Caco-2 (cell line): ENCODE data around the gene ZSWIM8. TPM values are rescaled to one million over a fixed set of nuclear protein-coding genes. Genes with fewer than 3 reads are reported as not detected.

Experiments
- BruUV-seq: library from RNA; stranded (reverse); fragments of 400-500 nt; replicated peaks from 2 replicates; lab custom pipeline; 2021; lab: Mats Ljungman, UMichigan
- CTCF ChIA-PET: fragments of 300-600 bp; sonication (Branson Sonifier 250); formaldehyde crosslinking; loops from one replicate; lab custom pipeline; 2022; ENCODE audit warnings: antibody characterized with exemption; lab: Charles Lee
- POLR2A ChIA-PET: fragments of 300-600 bp; sonication (Branson Sonifier 250); formaldehyde crosslinking; loops from one replicate; lab custom pipeline; 2022; ENCODE audit warnings: antibody characterized with exemption; lab: Charles Lee
- DNase-seq, 2 experiments: peaks; one replicate each; pipeline versions ENCODE4 v3.0.0 to v3.0.0-alpha.2; 2020 to 2022
- H3K27me3 ChIP-seq: replicated peaks from 2 replicates; pipeline ENCODE4 v1.6.0; 2011; ENCODE audit warnings: low read length; ENCODE audit not compliant: control insufficient read depth, insufficient read depth
- H3K36me3 ChIP-seq: 2 replicates; pipeline ENCODE4 v1.5.1; 2011; ENCODE audit warnings: low read length; ENCODE audit not compliant: control insufficient read depth, insufficient read depth
- H3K4me1 ChIP-seq: fragments of 250-450 bp; sonication (Bioruptor Pico); 2 replicates; pipeline ENCODE4 v1.5.1; 2020; ENCODE audit warnings: mild to moderate bottlenecking
- H3K4me3 ChIP-seq: 2 replicates; pipeline ENCODE4 v1.5.1; 2011; ENCODE audit warnings: low read depth, mild to moderate bottlenecking, control low read depth, low read length
- H3K9me3 ChIP-seq: fragments of 250-450 bp; sonication (Bioruptor Pico); 2 replicates; pipeline ENCODE4 v1.5.1; 2020; ENCODE audit warnings: mild to moderate bottlenecking, moderate library complexity
- H3K27ac Mint-ChIP-seq: one replicate; pipeline ENCODE4 v1.8.0; 2022; ENCODE audit warnings: mixed read lengths; ENCODE audit not compliant: unreplicated experiment
- H3K27me3 Mint-ChIP-seq: one replicate; pipeline ENCODE4 v1.8.0; 2022; ENCODE audit warnings: mixed read lengths; ENCODE audit not compliant: insufficient read depth, unreplicated experiment
- H3K36me3 Mint-ChIP-seq: one replicate; pipeline ENCODE4 v1.8.0; 2022; ENCODE audit warnings: mild to moderate bottlenecking, mixed read lengths; ENCODE audit not compliant: insufficient read depth, unreplicated experiment
- H3K4me1 Mint-ChIP-seq: one replicate; pipeline ENCODE4 v1.8.0; 2022; ENCODE audit warnings: low read depth, mixed read lengths; ENCODE audit not compliant: unreplicated experiment
- H3K4me3 Mint-ChIP-seq: one replicate; pipeline ENCODE4 v1.8.0; 2022; ENCODE audit warnings: mild to moderate bottlenecking, moderate library complexity, mixed read lengths; ENCODE audit not compliant: unreplicated experiment
- H3K9me3 Mint-ChIP-seq: one replicate; pipeline ENCODE4 v1.8.0; 2022; ENCODE audit warnings: mixed read lengths; ENCODE audit not compliant: unreplicated experiment
- CTCF ChIP-seq, 2 experiments: fragments of 200-600 bp in 1 of 2; IDR thresholded peaks; 1 replicate in 1 of 2; 2 replicates in 1 of 2; pipeline versions ENCODE4 v1.5.1 to v1.8.0; 2011 to 2022; ENCODE audit warnings: antibody characterized with exemption in 1 of 2, control low read depth in 1 of 2, inconsistent platforms in 1 of 2, low read depth in 1 of 2, low read length in 1 of 2, mild to moderate bottlenecking in 1 of 2, moderate library complexity in 1 of 2; ENCODE audit not compliant: insufficient read depth in 1 of 2, severe bottlenecking in 1 of 2, unreplicated experiment in 1 of 2
- intact Hi-C: fragments of 100-400 bp; cut with micrococcal nuclease; formaldehyde crosslinking; loops from one replicate; pipeline ENCODE4 v1.10.0; 2022; ENCODE audit not compliant: unreplicated experiment
- total RNA-seq: library from RNA; stranded (reverse); gene quantifications from 2 replicates; pipeline ENCODE4 v1.2.3, GENCODE V29; 2022

ZSWIM8 gene
- total RNA-seq, 1 experiment from 2014 or later: 103 TPM

- Mint-ChIP-seq H3K9me3 (no peaks in the 10 kb centered on the region), H3K4me1 (no peaks in the 10 kb centered on the region), H3K4me3 (no peak overlapping the region), H3K36me3 (peaks cover 84% of the 10 kb centered on the region), H3K27ac (no peak overlapping the region), H3K27me3 (no peaks in the 10 kb centered on the region)
- TF ChIP-seq CTCF (IDR thresholded peaks at IDR 0.05; ENCODE audit: insufficient read depth in 1 of 2, low read depth in 1 of 2, low read length in 1 of 2, severe bottlenecking in 1 of 2, unreplicated experiment in 1 of 2): no peak
- Histone ChIP-seq H3K36me3 (peaks cover 9% of the 10 kb centered on the region), H3K27me3 (no peaks in the 10 kb centered on the region), H3K9me3 (no peaks in the 10 kb centered on the region), H3K4me3 (no peak overlapping the region), H3K4me1 (no peaks in the 10 kb centered on the region)
- no TSS peak for BruUV-seq
- intact Hi-C loops: no loop called here
- DNase-seq: no peak
- ChIA-PET POLR2A (no interaction called here), CTCF (no interaction called here)
These were observed 51.1 kb downstream of the ZSWIM8 start for GRCh38 chr10:73836427-73836980.

- Mint-ChIP-seq H3K36me3 (peaks cover 89% of the 10 kb centered on the region), H3K4me3 (no peak overlapping the region), H3K27me3 (no peaks in the 10 kb centered on the region), H3K9me3 (no peaks in the 10 kb centered on the region), H3K4me1 (no peaks in the 10 kb centered on the region), H3K27ac (no peak overlapping the region)
- ChIA-PET CTCF (interaction anchor here (1.5 kb wide), 1 partner anchor 43 kb away, joined by 3 read pairs; no protein-coding TSS in a partner anchor), POLR2A (no interaction called here)
- no peak for DNase-seq
- Histone ChIP-seq H3K4me3 (no peak overlapping the region), H3K4me1 (no peaks in the 10 kb centered on the region), H3K9me3 (no peaks in the 10 kb centered on the region), H3K36me3 (peaks cover 9% of the 10 kb centered on the region), H3K27me3 (no peaks in the 10 kb centered on the region)
- no peak for TF ChIP-seq CTCF (IDR thresholded peaks at IDR 0.05; ENCODE audit: insufficient read depth in 1 of 2, low read depth in 1 of 2, low read length in 1 of 2, severe bottlenecking in 1 of 2, unreplicated experiment in 1 of 2)
- intact Hi-C loops: no loop called here
- no TSS peak for BruUV-seq
These were observed 51.7 kb downstream of the ZSWIM8 start for GRCh38 chr10:73837072-73837471.

GRCh38 chr10:73838008-73838567 is 52.7 kb downstream of the ZSWIM8 start:
- H3K27ac Mint-ChIP-seq: no peak overlapping the region
- H3K36me3 ChIP-seq: peaks cover 9% of the 10 kb centered on the region
- H3K4me3 ChIP-seq: no peak overlapping the region
- peaks cover 89% of the 10 kb centered on the region for H3K36me3 Mint-ChIP-seq
- no peaks in the 10 kb centered on the region for H3K4me1 ChIP-seq
- ChIA-PET POLR2A (no interaction called here), CTCF (interaction anchor here (0.5 to 1.5 kb wide), 2 partner anchors 25 to 42 kb away, joined by 3 read pairs; no protein-coding TSS in a partner anchor)
- DNase-seq: no peak
- no peak overlapping the region for H3K4me3 Mint-ChIP-seq
- no peak for TF ChIP-seq CTCF (IDR thresholded peaks at IDR 0.05; ENCODE audit: insufficient read depth in 1 of 2, low read depth in 1 of 2, low read length in 1 of 2, severe bottlenecking in 1 of 2, unreplicated experiment in 1 of 2)
- no peaks in the 10 kb centered on the region for H3K27me3 ChIP-seq
- no peaks in the 10 kb centered on the region for H3K9me3 Mint-ChIP-seq
- H3K4me1 Mint-ChIP-seq: no peaks in the 10 kb centered on the region
- no TSS peak for BruUV-seq
- intact Hi-C loops: no loop called here
- H3K27me3 Mint-ChIP-seq: no peaks in the 10 kb centered on the region
- no peaks in the 10 kb centered on the region for H3K9me3 ChIP-seq
